ENCODE measurements around the gene GASK1A. TPM values are rescaled to one million over a fixed set of nuclear protein-coding genes. Genes with fewer than 3 reads are reported as not detected.

The GASK1A gene
- total RNA-seq, 1 experiment from 2014 or later = 5.4 TPM

DNA sequence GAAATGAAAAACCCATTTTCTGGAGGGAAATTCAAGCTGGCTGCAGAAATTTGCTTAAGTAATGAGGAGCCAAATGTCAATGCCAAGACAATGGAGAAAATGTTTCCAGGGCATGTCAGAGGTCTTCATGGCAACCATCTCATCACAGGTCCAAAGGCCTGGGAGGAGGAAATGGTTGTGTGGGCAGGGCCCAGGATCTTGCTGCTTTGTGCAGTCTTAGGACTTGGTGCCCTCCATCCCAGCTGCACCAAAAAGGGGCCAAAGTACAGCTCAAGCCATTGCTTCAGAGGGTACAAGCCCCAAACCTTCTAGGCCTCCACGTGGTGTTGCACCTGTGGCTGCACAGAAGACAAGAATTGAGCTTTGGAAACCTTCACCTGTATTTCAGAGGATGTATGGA, 67.5 kb downstream of the GASK1A start:
- no peak overlapping the region for H2AFZ ChIP-seq (ENCODE audit: low read length)
- peaks cover 24% of the 10 kb centered on the region for H3K9me3 ChIP-seq (ENCODE audit: control insufficient read depth, low read depth, low read length)
- H3K9ac ChIP-seq (ENCODE audit: extremely low read depth, insufficient read length, low read length) = no peak overlapping the region
- no peaks in the 10 kb centered on the region for H3K23me2 ChIP-seq (ENCODE audit: insufficient read length, low read depth, low read length, poor library complexity, severe bottlenecking)
- H3K36me3 Mint-ChIP-seq (ENCODE audit: insufficient read depth in 1 of 3, low read depth in 3 of 3) = peaks cover 41 to 53% (median 43%) of the 10 kb centered on the region in 3 experiments
- H4K20me1 ChIP-seq (ENCODE audit: control insufficient read depth, insufficient read depth, insufficient read length) = no peaks in the 10 kb centered on the region
- no peak overlapping the region for H3K4me3 Mint-ChIP-seq
- no peaks in the 10 kb centered on the region for H3K4me1 Mint-ChIP-seq
- peaks cover 5% of the 10 kb centered on the region for H3K27me3 Mint-ChIP-seq (ENCODE audit: low read depth)
- no peak for DNase-seq
- no peak overlapping the region for H3K4me2 ChIP-seq (ENCODE audit: insufficient read depth, insufficient read length, low read length)
- H2BK5ac ChIP-seq (ENCODE audit: insufficient read length, low read length) = no peak overlapping the region
- TF ChIP-seq CTCF (conservative IDR thresholded peaks at IDR 0.05) = no peak
- H3K14ac ChIP-seq (ENCODE audit: insufficient read depth, low read length) = no peak overlapping the region
- no peak overlapping the region for H2BK12ac ChIP-seq (ENCODE audit: insufficient read length, low read depth, low read length)
- H3T11ph ChIP-seq (ENCODE audit: low read length) = no peak overlapping the region
- no peaks in the 10 kb centered on the region for H3K27me3 ChIP-seq (ENCODE audit: insufficient read depth, low read length)
- no peak overlapping the region for H2BK120ac ChIP-seq (ENCODE audit: low read depth, low read length, poor library complexity, severe bottlenecking)
- H2BK20ac ChIP-seq (ENCODE audit: low read depth, low read length, poor library complexity, severe bottlenecking) = no peak overlapping the region
- no peaks in the 10 kb centered on the region for H3K4me1 ChIP-seq (ENCODE audit: insufficient read depth, low read length)
- peaks cover 68 to 76% of the 10 kb centered on the region in 2 experiments for H3K9me3 Mint-ChIP-seq
- no peak overlapping the region for H4K8ac ChIP-seq (replicated peaks; ENCODE audit: insufficient read length, low read depth, low read length)
- no peak overlapping the region for H4K5ac ChIP-seq (ENCODE audit: insufficient read length, low read depth, low read length)
- no peak overlapping the region for H3K27ac ChIP-seq (ENCODE audit: insufficient read length, low read depth, low read length)
- no peak overlapping the region for H3K56ac ChIP-seq (ENCODE audit: insufficient read length, low read depth, low read length)
- H3K4ac ChIP-seq (ENCODE audit: low read depth, low read length) = no peak overlapping the region
- no peaks in the 10 kb centered on the region for H3K79me1 ChIP-seq (ENCODE audit: insufficient read depth, low read depth, low read length, poor library complexity, severe bottlenecking)
- no peak overlapping the region for H3K27ac Mint-ChIP-seq
- H3K23ac ChIP-seq (ENCODE audit: insufficient read length, low read depth, low read length) = no peak overlapping the region
- no peak overlapping the region for H2BK15ac ChIP-seq (ENCODE audit: low read depth, low read length)
- H3K79me2 ChIP-seq (ENCODE audit: insufficient read depth, low read length) = no peaks in the 10 kb centered on the region
- H3K18ac ChIP-seq (ENCODE audit: insufficient read length, low read depth, low read length) = no peak overlapping the region
- H4K91ac ChIP-seq (ENCODE audit: insufficient read length, low read depth, low read length) = no peak overlapping the region
- no CpG with 5 or more reads among the region's 1 CpG for WGBS (ENCODE audit: extremely low coverage, insufficient read length, low lambda C conversion rate)
- H2AK5ac ChIP-seq (ENCODE audit: insufficient read length, low read length) = no peak overlapping the region

Data from H9 (cell line).